ENCODE measurements around the gene ACOT8. TPM values are rescaled to one million over a fixed set of nuclear protein-coding genes. Genes with fewer than 3 reads are reported as not detected.

ACOT8 gene
- total and polyA plus RNA-seq, 2 of the 4 experiments (the other 2 are of a cell fraction), result 29.8 to 47.5 TPM

- TF ChIP-seq, protein P1, sequence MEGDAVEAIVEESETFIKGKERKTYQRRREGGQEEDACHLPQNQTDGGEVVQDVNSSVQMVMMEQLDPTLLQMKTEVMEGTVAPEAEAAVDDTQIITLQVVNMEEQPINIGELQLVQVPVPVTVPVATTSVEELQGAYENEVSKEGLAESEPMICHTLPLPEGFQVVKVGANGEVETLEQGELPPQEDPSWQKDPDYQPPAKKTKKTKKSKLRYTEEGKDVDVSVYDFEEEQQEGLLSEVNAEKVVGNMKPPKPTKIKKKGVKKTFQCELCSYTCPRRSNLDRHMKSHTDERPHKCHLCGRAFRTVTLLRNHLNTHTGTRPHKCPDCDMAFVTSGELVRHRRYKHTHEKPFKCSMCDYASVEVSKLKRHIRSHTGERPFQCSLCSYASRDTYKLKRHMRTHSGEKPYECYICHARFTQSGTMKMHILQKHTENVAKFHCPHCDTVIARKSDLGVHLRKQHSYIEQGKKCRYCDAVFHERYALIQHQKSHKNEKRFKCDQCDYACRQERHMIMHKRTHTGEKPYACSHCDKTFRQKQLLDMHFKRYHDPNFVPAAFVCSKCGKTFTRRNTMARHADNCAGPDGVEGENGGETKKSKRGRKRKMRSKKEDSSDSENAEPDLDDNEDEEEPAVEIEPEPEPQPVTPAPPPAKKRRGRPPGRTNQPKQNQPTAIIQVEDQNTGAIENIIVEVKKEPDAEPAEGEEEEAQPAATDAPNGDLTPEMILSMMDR (conservative IDR thresholded peaks at IDR 0.05; ENCODE audit: low read depth, low read length), result peak; percentile 29; the same call in 1 of the 2 replicates
- TF ChIP-seq CHD1 (IDR thresholded peaks at IDR 0.05; ENCODE audit: low read depth, low read length), result no peak
- TF ChIP-seq BHLHE40 (IDR thresholded peaks at IDR 0.05; ENCODE audit: low read depth, low read length), result no peak
- no peak for TF ChIP-seq NFE2L2 (IDR thresholded peaks at IDR 0.05; ENCODE audit: low read depth, low read length)
- no peak for TF ChIP-seq FOS (IDR thresholded peaks at IDR 0.05; ENCODE audit: low read depth, low read length)
- no peak for TF ChIP-seq RFX5 (IDR thresholded peaks at IDR 0.05; ENCODE audit: low read depth, low read length)
Measured at GRCh38 chr20:45892049-45892825, 35.0 kb upstream of the ACOT8 start (continued).

All from IMR-90 (cell line).